ENCODE results near the gene GALNT3. TPM values are rescaled to one million over a fixed set of nuclear protein-coding genes. Genes with fewer than 3 reads are reported as not detected.

GALNT3 gene
- total and polyA plus RNA-seq, 2 of the 8 experiments (the other 6 are each of a cell fraction or from before 2014, with no cell fraction given) = 3.4 to 23.6 TPM

- H3K23ac ChIP-seq (ENCODE audit: insufficient read length) = no peak overlapping the region
- peak overlapping the region; percentile 65 to 83 (median 79); a peak in 6 of 8 replicates for H3K4me3 ChIP-seq (ENCODE audit: extremely low read depth in 1 of 4, insufficient read depth in 2 of 4, low read depth in 3 of 4, low read length in 4 of 4)
- H3K9ac ChIP-seq (replicated peaks in 1 of 4; ENCODE audit: extremely low read depth in 1 of 4, low read depth in 3 of 4, low read length in 3 of 4) = no peak overlapping the region
- no peak overlapping the region for H2BK120ac ChIP-seq (replicated peaks; ENCODE audit: low read depth, low read length)
- H4K20me1 ChIP-seq (replicated peaks in 1 of 2; ENCODE audit: control insufficient read depth in 1 of 2, insufficient read depth in 2 of 2, low read length in 2 of 2) = no peaks in the 10 kb centered on the region
- H3K27me3 ChIP-seq (replicated peaks in 1 of 4; ENCODE audit: control insufficient read depth in 3 of 4, extremely low read depth in 1 of 4, insufficient read depth in 3 of 4, low read length in 3 of 4) = no peaks in the 10 kb centered on the region; a peak in 1 of 7 replicates
- no peaks in the 10 kb centered on the region for H3K9me3 ChIP-seq (ENCODE audit: insufficient read depth in 2 of 2, low read depth in 1 of 2, low read length in 1 of 2)
- POLR2A ChIA-PET (ENCODE audit: partially characterized antibody) = interaction anchor here (1.0 to 2.4 kb wide), 2 partner anchors 8 to 25 kb away, joined by 4 to 5 read pairs; no protein-coding TSS in a partner anchor
- no peaks in the 10 kb centered on the region; a peak in 1 of 8 replicates for H3K36me3 ChIP-seq (ENCODE audit: control insufficient read depth in 2 of 4, insufficient read depth in 4 of 4, low read length in 3 of 4)
- 0 out of 2 replicates have a peak overlapping the region, but pooled peaks have one; percentile 50 for H2BK12ac ChIP-seq (ENCODE audit: low read depth, low read length)
- peaks cover 8% of the 10 kb centered on the region; the same call in 1 of the 2 replicates for H3K23me2 ChIP-seq (ENCODE audit: low read depth, low read length)
- no peak overlapping the region for H2BK5ac ChIP-seq (ENCODE audit: low read depth, low read length)
- no peak overlapping the region for H2BK20ac ChIP-seq (ENCODE audit: low read length)
- FAIRE-seq = peak; percentile 7
- TF ChIP-seq SP4 (IDR thresholded peaks at IDR 0.05; ENCODE audit: low read length) (no peak), RAD21 (IDR thresholded peaks at IDR 0.05 in 1 of 2, conservative IDR thresholded peaks at IDR 0.05 in 1 of 2; ENCODE audit: low read depth in 2 of 2, low read length in 2 of 2) (no peak), RFX5 (IDR thresholded peaks at IDR 0.05; ENCODE audit: borderline replicate concordance, low read depth, low read length) (no peak), TCF12 (IDR thresholded peaks at IDR 0.05; ENCODE audit: low read depth, low read length) (no peak), BCL11A (IDR thresholded peaks at IDR 0.05; ENCODE audit: low read depth in 2 of 2, low read length in 2 of 2) (no peak), HDAC6 (IDR thresholded peaks at IDR 0.05; ENCODE audit: low read depth, low read length) (no peak), CEBPB (IDR thresholded peaks at IDR 0.05; ENCODE audit: low read depth, low read length) (no peak)
- no peak overlapping the region for H4K91ac ChIP-seq (replicated peaks; ENCODE audit: insufficient read length, low read length)
- H4K8ac ChIP-seq (ENCODE audit: extremely low read depth, insufficient read depth, low read length) = no peak overlapping the region
- no peaks in the 10 kb centered on the region for H3K79me1 ChIP-seq (ENCODE audit: low read depth, low read length)
- H3K56ac ChIP-seq (replicated peaks; ENCODE audit: insufficient read length, low read depth, low read length) = no peak overlapping the region
- DNase-seq (ENCODE audit: low read depth in 1 of 2, low spot score in 2 of 2) = no peak
- H4K5ac ChIP-seq (ENCODE audit: insufficient read length, low read depth, low read length) = peak overlapping the region; percentile 36
- no peak overlapping the region for H2BK15ac ChIP-seq (ENCODE audit: low read length)
- no peak overlapping the region for H2AK5ac ChIP-seq (ENCODE audit: low read depth, low read length)
- no peak overlapping the region for H3K14ac ChIP-seq (ENCODE audit: insufficient read length)
- 62% methylated on average over 2 of the region's 2 CpGs; no CpG with 5 or more reads in 1 of the 2 experiments for WGBS, 2 experiments (ENCODE audit: extremely low coverage in 1 of 2, insufficient coverage in 1 of 2, insufficient read length in 1 of 2, insufficient replicate concordance in 2 of 2, low coverage in 1 of 2, low lambda C conversion rate in 2 of 2, missing lambda C conversion rate in 1 of 2)
- H3K18ac ChIP-seq (ENCODE audit: extremely low read depth, low read length) = peak overlapping the region; percentile 15; the same call in 1 of the 2 replicates
- no peak overlapping the region for H2AFZ ChIP-seq (ENCODE audit: low read length)
- peaks cover 3 to 35% of the 10 kb centered on the region in 2 experiments for H3K79me2 ChIP-seq (ENCODE audit: control insufficient read depth in 1 of 2, insufficient read depth in 2 of 2, low read length in 2 of 2)
- peaks cover 0 to 26% (median 1%) of the 10 kb centered on the region in 4 experiments; a peak in 3 of 7 replicates for H3K4me1 ChIP-seq (replicated peaks in 1 of 4; ENCODE audit: control insufficient read depth in 3 of 4, insufficient read depth in 4 of 4, low read length in 3 of 4)
- CTCF ChIA-PET (ENCODE audit: partially characterized antibody) = interaction anchor here (0.8 to 2.7 kb wide), 4 partner anchors 11 to 386 kb away, joined by 3 to 13 read pairs (median 4); no protein-coding TSS in a partner anchor
- no peak overlapping the region for H3K4ac ChIP-seq (replicated peaks; ENCODE audit: insufficient read length, low read depth, low read length)
- peak overlapping the region; percentile 85 to 93 for H3K4me2 ChIP-seq (ENCODE audit: insufficient read depth in 1 of 2, low read depth in 2 of 2, low read length in 2 of 2)
- no peak overlapping the region for H3K27ac ChIP-seq (ENCODE audit: low read depth, low read length)
Observed at GRCh38 chr2:165795011-165795410, 964 bp upstream of the GALNT3 start.
